ENCODE data around the gene PTCRA. TPM values are rescaled to one million over a fixed set of nuclear protein-coding genes. Genes with fewer than 3 reads are reported as not detected.

The PTCRA gene, protein sequence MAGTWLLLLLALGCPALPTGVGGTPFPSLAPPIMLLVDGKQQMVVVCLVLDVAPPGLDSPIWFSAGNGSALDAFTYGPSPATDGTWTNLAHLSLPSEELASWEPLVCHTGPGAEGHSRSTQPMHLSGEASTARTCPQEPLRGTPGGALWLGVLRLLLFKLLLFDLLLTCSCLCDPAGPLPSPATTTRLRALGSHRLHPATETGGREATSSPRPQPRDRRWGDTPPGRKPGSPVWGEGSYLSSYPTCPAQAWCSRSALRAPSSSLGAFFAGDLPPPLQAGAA
- total RNA-seq (2022; extraction: Qiagen RNA extraction; ENCODE audit: low read depth): not detected in 5 replicates

DNA sequence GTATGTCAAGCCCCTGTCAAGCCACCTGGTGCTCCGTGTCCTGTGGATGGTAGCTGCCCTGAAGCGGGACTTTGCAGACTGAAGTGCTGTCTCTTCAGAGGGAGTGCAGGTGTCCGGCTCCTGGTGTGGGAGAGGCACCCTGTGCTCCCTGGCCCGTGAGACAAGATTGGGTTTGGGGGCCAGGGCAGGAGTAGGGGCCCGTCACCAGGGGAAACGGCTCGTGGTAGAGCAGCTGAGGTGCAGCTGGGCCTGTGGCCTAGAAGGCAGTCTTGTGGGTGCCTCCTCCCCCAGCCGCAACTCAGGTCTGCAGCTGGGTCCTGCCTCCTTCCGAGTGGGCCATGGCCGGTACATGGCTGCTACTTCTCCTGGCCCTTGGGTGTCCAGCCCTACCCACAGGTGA is at the start of gene PTCRA:
TSS of gene PTCRA (plus strand) at position 322 of the 400 bp plus-strand sequence. CDS start at position 339, 17 bp downstream.

GRCh38 chr6:42879372-42880239 is 36.2 kb upstream of the PTCRA start, which contains the start of gene RPL7L1:
Gene RPL7L1, plus strand, starts transcription at chr6:42879616. Its CDS starts 295 bp downstream, at chr6:42879911.

GRCh38 chr6:42928986-42929820 is 13.3 kb downstream of the PTCRA start, which contains the start of gene CNPY3:
Gene CNPY3, plus strand, starts transcription at chr6:42929480. Its CDS starts 91 bp downstream, at chr6:42929571.

GRCh38 chr6:42960243-42961019 is 44.6 kb downstream of the PTCRA start, which contains the start of gene GNMT:
Gene GNMT, plus strand, starts transcription at chr6:42960754. Its CDS starts 14 bp downstream, at chr6:42960768.

Other genes with a start within 250 kb of the PTCRA start
- not detected in 5 replicates for gene PRPH2, start 193.5 kb upstream of the PTCRA start, total RNA-seq (2022; extraction: Qiagen RNA extraction; ENCODE audit: low read depth)
- gene TBCC, start 169.9 kb upstream of the PTCRA start, total RNA-seq (2022; extraction: Qiagen RNA extraction; ENCODE audit: low read depth): 15.7 to 16.7 TPM (median 16.5 TPM) in 5 replicates
- gene BICRAL, start 134.0 kb upstream of the PTCRA start, total RNA-seq (2022; extraction: Qiagen RNA extraction; ENCODE audit: low read depth): 3.0 to 3.6 TPM (median 3.5 TPM) in 5 replicates
- 67.3 to 112 TPM (median 71.4 TPM) in 5 replicates for gene RPL7L1, start 36.4 kb upstream of the PTCRA start, total RNA-seq (2022; extraction: Qiagen RNA extraction; ENCODE audit: low read depth)
- 34.5 to 48.5 TPM (median 46.9 TPM) in 5 replicates for gene CNPY3, start 13.4 kb downstream of the PTCRA start, total RNA-seq (2022; extraction: Qiagen RNA extraction; ENCODE audit: low read depth)
- gene GNMT, start 44.7 kb downstream of the PTCRA start, total RNA-seq (2022; extraction: Qiagen RNA extraction; ENCODE audit: low read depth): 0.09 to 0.20 TPM in 2 of 5 replicates, not detected in the others
- gene PEX6, start 63.1 kb downstream of the PTCRA start, total RNA-seq (2022; extraction: Qiagen RNA extraction; ENCODE audit: low read depth): 4.9 to 10.1 TPM (median 9.7 TPM) in 5 replicates
- 26.7 to 30.0 TPM (median 28.5 TPM) in 5 replicates for gene PPP2R5D, start 68.5 kb downstream of the PTCRA start, total RNA-seq (2022; extraction: Qiagen RNA extraction; ENCODE audit: low read depth)
- gene MEA1, start 97.9 kb downstream of the PTCRA start, total RNA-seq (2022; extraction: Qiagen RNA extraction; ENCODE audit: low read depth): 90.7 to 104 TPM (median 95.9 TPM) in 5 replicates
- gene KLHDC3, start 98.2 kb downstream of the PTCRA start, total RNA-seq (2022; extraction: Qiagen RNA extraction; ENCODE audit: low read depth): 25.6 to 34.3 TPM (median 29.9 TPM) in 5 replicates
- 65.0 to 76.1 TPM (median 71.7 TPM) in 5 replicates for gene RRP36, start 105.6 kb downstream of the PTCRA start, total RNA-seq (2022; extraction: Qiagen RNA extraction; ENCODE audit: low read depth)
- 6.1 to 8.5 TPM (median 7.2 TPM) in 5 replicates for gene CUL7, start 137.8 kb downstream of the PTCRA start, total RNA-seq (2022; extraction: Qiagen RNA extraction; ENCODE audit: low read depth)
- 53.6 to 63.0 TPM (median 58.7 TPM) in 5 replicates for gene MRPL2, start 143.4 kb downstream of the PTCRA start, total RNA-seq (2022; extraction: Qiagen RNA extraction; ENCODE audit: low read depth)
- 6.1 to 8.2 TPM (median 7.0 TPM) in 5 replicates for gene KLC4, start 143.6 kb downstream of the PTCRA start, total RNA-seq (2022; extraction: Qiagen RNA extraction; ENCODE audit: low read depth)
- gene PTK7, start 160.3 kb downstream of the PTCRA start, total RNA-seq (2022; extraction: Qiagen RNA extraction; ENCODE audit: low read depth): 4.7 to 5.3 TPM (median 5.0 TPM) in 5 replicates

Measured in A549 treated with CpdA at 1 μM for 4 hours (cell line).